Peyer's patch (tissue), 4 donors: ENCODE measurements around the gene DYNLT4. TPM values are rescaled to one million over a fixed set of nuclear protein-coding genes. Genes with fewer than 3 reads are reported as not detected.

Experiments
- DNase-seq, 3 donors: peaks; one replicate each; pipeline ENCODE4 v3.0.0-alpha.2; 2017 to 2019
- H3K27ac ChIP-seq, 4 donors: fragments of 200-600 bp; sonication (generic); one replicate each; pipeline ENCODE4 v1.5.1; 2016 to 2019
- H3K27me3 ChIP-seq, 2 donors: fragments of 200-600 bp; sonication (generic); one replicate each; pipeline ENCODE4 v1.5.1; 2019
- H3K36me3 ChIP-seq, 3 donors: fragments of 200-600 bp; sonication (generic); one replicate each; pipeline ENCODE4 v1.5.1; 2016 to 2019
- H3K4me1 ChIP-seq, 4 donors: fragments of 200-600 bp; sonication (generic); one replicate each; pipeline ENCODE4 v1.5.1; 2016 to 2019
- H3K4me3 ChIP-seq, 4 donors: fragments of 200-600 bp; sonication (generic); 1 replicate in 3 of 4; 2 replicates in 1 of 4; pipeline ENCODE4 v1.5.1; 2016 to 2019; ENCODE audit warnings: mild to moderate bottlenecking in 1 of 4
- H3K9me3 ChIP-seq, 4 donors: fragments of 200-600 bp; sonication (generic); one replicate each; pipeline ENCODE4 v1.5.1; 2016 to 2019; ENCODE audit warnings: mild to moderate bottlenecking in 1 of 4
- POLR2A ChIP-seq, 2 donors: fragments of 450-650 bp; IDR thresholded peaks; one replicate each; pipeline ENCODE4 v1.5.1; 2017; ENCODE audit warnings: antibody characterized with exemption in 2 of 2, mild to moderate bottlenecking in 2 of 2, moderate library complexity in 2 of 2
- total RNA-seq, 4 donors: library from RNA; depleted of rRNA; stranded (reverse); fragments of >200 nt; gene quantifications; one replicate each; pipeline ENCODE4 v1.1.0, GENCODE V29; 2016
- TF ChIP-seq, protein P1 (sequence below), 6 experiments: fragments of 450-650 bp in 4 of 6; fragments of 200-600 bp in 2 of 6; sonication (generic) in 1 of 6; IDR thresholded peaks; one replicate each; pipeline ENCODE4 v1.5.1; 2017 to 2019; ENCODE audit warnings: antibody characterized with exemption in 6 of 6, mild to moderate bottlenecking in 3 of 6, moderate library complexity in 1 of 6

Gene DYNLT4, protein sequence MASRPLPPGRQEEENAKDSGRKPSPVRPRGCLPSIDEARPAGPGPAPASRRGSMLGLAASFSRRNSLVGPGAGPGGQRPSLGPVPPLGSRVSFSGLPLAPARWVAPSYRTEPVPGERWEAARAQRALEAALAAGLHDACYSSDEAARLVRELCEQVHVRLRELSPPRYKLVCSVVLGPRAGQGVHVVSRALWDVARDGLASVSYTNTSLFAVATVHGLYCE
- total RNA-seq, result 1 to 10 TPM in 1 of 4 donors, not detected in 3; 3.5 TPM

DNA sequence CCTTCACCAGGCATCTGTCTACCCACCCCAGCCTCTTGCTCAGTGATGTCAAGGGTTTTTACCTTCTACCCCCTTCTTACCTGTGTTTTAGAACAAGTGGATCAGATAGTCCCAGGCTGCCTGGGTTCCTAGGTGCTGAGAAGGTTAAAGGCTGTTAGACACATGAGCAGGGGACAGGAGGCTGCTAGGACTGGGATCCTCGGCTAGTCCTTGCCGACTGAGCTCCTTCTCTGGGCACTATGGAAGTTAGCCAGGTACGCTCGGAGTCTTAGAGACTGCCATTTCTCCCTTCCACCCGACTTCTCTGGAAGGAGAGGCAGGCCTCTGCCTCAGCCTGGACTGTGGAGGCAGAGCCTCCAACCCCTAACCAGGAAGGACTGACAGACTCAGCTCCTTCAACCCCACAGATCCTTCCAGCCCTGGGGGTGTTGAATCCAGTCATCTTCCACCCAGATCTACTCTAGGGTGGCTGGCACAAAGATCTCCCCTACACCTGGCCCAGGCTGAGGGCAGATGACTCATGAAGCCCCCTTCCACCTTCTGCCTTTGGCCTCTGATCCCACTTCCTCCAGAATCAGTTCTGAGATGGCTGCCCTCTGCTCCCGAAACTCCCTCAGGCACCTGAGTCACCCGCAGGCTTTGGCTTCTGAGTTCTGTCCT lies at the start of gene DYNLT4:
Gene DYNLT4, minus strand, starts transcription at position 648 of the 660 bp plus-strand sequence. CDS start 683 bp downstream, outside the sequence.
- Histone ChIP-seq H3K9me3 (no peaks in the 10 kb centered on the region), H3K27ac (peak within 1 kb of the TSS; percentile 94 to 98 (median 96)), H3K4me1 (peaks cover 13 to 62% (median 58%) of the 10 kb centered on the region in 4 donors), H3K4me3 (peak within 1 kb of the TSS in 2 of 4 donors; percentile 15 to 30), H3K36me3 (peaks cover 0 to 34% (median 0%) of the 10 kb centered on the region in 3 donors), H3K27me3 (no peaks in the 10 kb centered on the region)
- TF ChIP-seq, protein P1, sequence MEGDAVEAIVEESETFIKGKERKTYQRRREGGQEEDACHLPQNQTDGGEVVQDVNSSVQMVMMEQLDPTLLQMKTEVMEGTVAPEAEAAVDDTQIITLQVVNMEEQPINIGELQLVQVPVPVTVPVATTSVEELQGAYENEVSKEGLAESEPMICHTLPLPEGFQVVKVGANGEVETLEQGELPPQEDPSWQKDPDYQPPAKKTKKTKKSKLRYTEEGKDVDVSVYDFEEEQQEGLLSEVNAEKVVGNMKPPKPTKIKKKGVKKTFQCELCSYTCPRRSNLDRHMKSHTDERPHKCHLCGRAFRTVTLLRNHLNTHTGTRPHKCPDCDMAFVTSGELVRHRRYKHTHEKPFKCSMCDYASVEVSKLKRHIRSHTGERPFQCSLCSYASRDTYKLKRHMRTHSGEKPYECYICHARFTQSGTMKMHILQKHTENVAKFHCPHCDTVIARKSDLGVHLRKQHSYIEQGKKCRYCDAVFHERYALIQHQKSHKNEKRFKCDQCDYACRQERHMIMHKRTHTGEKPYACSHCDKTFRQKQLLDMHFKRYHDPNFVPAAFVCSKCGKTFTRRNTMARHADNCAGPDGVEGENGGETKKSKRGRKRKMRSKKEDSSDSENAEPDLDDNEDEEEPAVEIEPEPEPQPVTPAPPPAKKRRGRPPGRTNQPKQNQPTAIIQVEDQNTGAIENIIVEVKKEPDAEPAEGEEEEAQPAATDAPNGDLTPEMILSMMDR (IDR thresholded peaks at IDR 0.05), result no peak
- no peak for TF ChIP-seq POLR2A (IDR thresholded peaks at IDR 0.05)
- peak in 1 of 3 donors; percentile 46 for DNase-seq

DNA sequence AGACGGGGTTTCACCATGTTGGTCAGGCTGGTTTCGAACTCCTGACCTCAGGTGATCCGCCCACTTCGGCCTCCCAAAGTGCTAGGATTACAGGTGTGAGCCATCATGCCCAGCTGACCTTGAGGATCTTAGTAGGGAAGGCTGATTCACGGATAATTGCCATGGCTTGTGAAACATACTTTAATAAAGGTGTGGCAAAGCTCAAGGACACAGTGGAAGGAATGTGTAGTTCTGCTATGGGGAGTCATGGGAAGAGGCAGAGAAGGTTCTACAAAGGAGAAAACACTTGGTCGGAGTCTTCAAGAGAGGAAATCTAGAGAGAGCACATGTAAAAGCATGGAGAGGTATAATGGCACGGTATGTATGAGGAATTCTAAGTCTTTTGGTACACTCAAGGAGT lies 48.6 kb upstream of the DYNLT4 start:
- Histone ChIP-seq H3K36me3 (no peaks in the 10 kb centered on the region), H3K27me3 (no peaks in the 10 kb centered on the region), H3K9me3 (no peaks in the 10 kb centered on the region), H3K4me3 (no peak overlapping the region), H3K27ac (no peak overlapping the region), H3K4me1 (no peaks in the 10 kb centered on the region)
- TF ChIP-seq, protein P1 (IDR thresholded peaks at IDR 0.05), result peak in 3 of 6 experiments; percentile 49 to 59 (median 50)
- TF ChIP-seq POLR2A (IDR thresholded peaks at IDR 0.05), result no peak
- no peak for DNase-seq

DNA sequence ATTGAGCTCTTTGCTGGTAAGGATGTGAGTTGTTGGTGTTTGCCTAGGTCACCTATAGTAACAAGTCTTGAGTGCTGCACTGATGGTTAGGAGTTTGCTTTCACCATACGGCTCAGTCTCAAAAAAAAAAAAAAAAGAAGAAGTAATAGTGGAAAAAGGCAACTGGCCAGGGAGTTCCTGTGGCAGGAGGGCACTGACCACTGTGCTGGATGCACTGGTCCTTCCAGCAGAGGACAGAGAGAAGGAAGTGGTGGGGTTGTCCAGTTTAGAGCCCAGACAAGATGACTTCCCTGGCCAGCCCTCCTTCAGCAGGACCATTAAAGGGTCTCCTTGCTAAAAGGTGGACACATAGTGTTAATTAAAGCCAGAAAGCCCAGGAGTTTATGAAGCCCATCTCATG lies 47.8 kb upstream of the DYNLT4 start:
- H3K4me3 ChIP-seq, result no peak overlapping the region
- DNase-seq, result no peak
- TF ChIP-seq POLR2A (IDR thresholded peaks at IDR 0.05), result no peak
- TF ChIP-seq, protein P1 (IDR thresholded peaks at IDR 0.05), result no peak
- no peaks in the 10 kb centered on the region for H3K9me3 ChIP-seq
- no peaks in the 10 kb centered on the region for H3K27me3 ChIP-seq
- no peaks in the 10 kb centered on the region for H3K36me3 ChIP-seq
- H3K27ac ChIP-seq, result no peak overlapping the region
- H3K4me1 ChIP-seq, result no peaks in the 10 kb centered on the region

DNA sequence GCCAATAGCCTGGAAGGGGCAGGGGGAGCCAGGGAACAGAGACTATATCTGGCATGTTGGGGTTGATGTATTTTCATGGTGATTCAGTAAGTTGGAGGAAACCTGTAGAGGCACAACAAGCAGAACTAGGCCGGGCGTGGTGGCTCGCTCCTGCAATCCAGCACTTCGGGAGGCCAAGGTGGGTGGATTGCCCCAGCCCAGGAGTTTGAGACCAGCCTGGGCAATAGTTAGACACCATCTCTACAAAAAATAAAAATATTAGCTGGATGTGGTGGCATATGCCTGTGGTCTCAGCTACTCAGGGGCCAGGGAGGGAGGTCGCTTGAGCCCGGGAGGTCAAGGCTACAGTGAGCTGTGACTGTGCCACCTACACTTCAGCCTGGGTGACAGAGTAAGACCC lies 46.0 kb upstream of the DYNLT4 start:
- Histone ChIP-seq H3K27me3 (no peaks in the 10 kb centered on the region), H3K36me3 (no peaks in the 10 kb centered on the region), H3K27ac (no peak overlapping the region), H3K4me3 (no peak overlapping the region), H3K4me1 (no peaks in the 10 kb centered on the region), H3K9me3 (no peaks in the 10 kb centered on the region)
- no peak for DNase-seq
- TF ChIP-seq POLR2A (IDR thresholded peaks at IDR 0.05), result no peak
- TF ChIP-seq, protein P1 (IDR thresholded peaks at IDR 0.05), result no peak

DNA sequence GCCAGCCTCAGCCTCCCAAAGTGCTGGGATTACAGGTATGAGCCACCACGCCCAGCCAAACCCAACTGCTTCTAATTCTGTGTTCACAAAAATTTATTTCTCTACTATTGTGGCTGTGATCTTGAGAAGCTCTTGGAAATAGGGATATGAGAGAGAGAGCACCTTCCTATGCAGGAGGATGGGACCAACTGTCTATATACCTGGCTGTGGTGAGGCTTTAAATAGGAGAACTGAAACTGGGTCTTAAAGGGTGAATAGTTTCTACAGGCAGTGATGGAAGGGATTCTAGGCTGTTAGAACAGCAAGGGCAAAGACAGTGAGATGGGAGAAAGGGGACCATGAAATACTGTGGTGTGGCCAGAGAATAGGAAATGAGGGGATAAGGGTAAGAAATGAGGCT lies 44.2 kb upstream of the DYNLT4 start:
- H3K36me3 ChIP-seq, result no peaks in the 10 kb centered on the region
- no peak overlapping the region for H3K27ac ChIP-seq
- no peak overlapping the region for H3K4me3 ChIP-seq
- no peaks in the 10 kb centered on the region for H3K27me3 ChIP-seq
- H3K9me3 ChIP-seq, result no peaks in the 10 kb centered on the region
- no peaks in the 10 kb centered on the region for H3K4me1 ChIP-seq
- no peak for DNase-seq
- TF ChIP-seq POLR2A (IDR thresholded peaks at IDR 0.05), result no peak
- TF ChIP-seq, protein P1 (IDR thresholded peaks at IDR 0.05), result no peak
